Neural cell (in vitro differentiated cells): ENCODE measurements around the gene PCDHA1. TPM values are rescaled to one million over a fixed set of nuclear protein-coding genes. Genes with fewer than 3 reads are reported as not detected.

ENCODE experiments used
- H2AFZ ChIP-seq: fragments of 200-600, 300-800 bp; sonication (generic), shearing (Covaris generic); 2 replicates; pipeline ENCODE4 v1.6.0; 2014; ENCODE audit warnings: low read depth, mild to moderate bottlenecking, antibody characterized with exemption, low read length, moderate library complexity
- H3F3A ChIP-seq: fragments of 200-600 bp; shearing (Covaris generic); 2 replicates; pipeline ENCODE4 v1.6.1; 2016; ENCODE audit warnings: mild to moderate bottlenecking, moderate library complexity, mixed read lengths, antibody characterized with exemption, low read length; ENCODE audit not compliant: insufficient read depth, poor library complexity, severe bottlenecking
- H3K27ac ChIP-seq: fragments of 200-600, 300-800 bp; sonication (generic), shearing (Covaris generic); 2 replicates; pipeline ENCODE4 v1.5.1; 2014; ENCODE audit warnings: mild to moderate bottlenecking, low read length, moderate library complexity
- H3K27me3 ChIP-seq: fragments of 300-800, 200-600 bp; sonication (generic), shearing (Covaris generic); 2 replicates; pipeline ENCODE4 v1.6.0; 2014; ENCODE audit warnings: mild to moderate bottlenecking, low read depth, low read length, moderate library complexity; ENCODE audit not compliant: insufficient read depth
- H3K36me3 ChIP-seq: fragments of 300-800, 200-600 bp; sonication (generic), shearing (Covaris generic); 2 replicates; pipeline ENCODE4 v1.5.1; 2014; ENCODE audit warnings: mild to moderate bottlenecking, antibody characterized with exemption, low read length, moderate library complexity; ENCODE audit not compliant: insufficient read depth
- H3K4me2 ChIP-seq: fragments of 300-800, 200-600 bp; sonication (generic), shearing (Covaris generic); 2 replicates; pipeline ENCODE4 v1.6.0; 2014; ENCODE audit warnings: mild to moderate bottlenecking, low read length
- H3K4me3 ChIP-seq: fragments of 300-800, 200-600 bp; sonication (generic), shearing (Covaris generic); 2 replicates; pipeline ENCODE4 v1.5.1; 2014; ENCODE audit warnings: mild to moderate bottlenecking, low read length, moderate library complexity
- H3K79me2 ChIP-seq: fragments of 200-600 bp; shearing (Covaris generic); replicated peaks from 2 replicates; pipeline ENCODE4 v1.6.0; 2014; ENCODE audit warnings: mild to moderate bottlenecking, low read length, moderate library complexity; ENCODE audit not compliant: insufficient read depth
- H3K9ac ChIP-seq: fragments of 300-800, 200-600 bp; sonication (generic), shearing (Covaris generic); 2 replicates; pipeline ENCODE4 v1.6.1; 2016; ENCODE audit warnings: mild to moderate bottlenecking, low read length, mixed read lengths
- H3K9me2 ChIP-seq: fragments of 200-600 bp; shearing (Covaris generic); 2 replicates; pipeline ENCODE4 v1.6.1; 2016; ENCODE audit warnings: mild to moderate bottlenecking, low read length, mixed read lengths; ENCODE audit not compliant: insufficient read depth
- H3K9me3 ChIP-seq: fragments of 200-600, 300-800 bp; sonication (generic), shearing (Covaris generic); 2 replicates; pipeline ENCODE4 v1.6.1; 2016; ENCODE audit warnings: mild to moderate bottlenecking, mixed run types, low read length, moderate library complexity, mixed read lengths
- H4K20me1 ChIP-seq: fragments of 200-600 bp; shearing (Covaris generic); 2 replicates; pipeline ENCODE4 v1.6.1; 2016; ENCODE audit warnings: mild to moderate bottlenecking, mixed run types; ENCODE audit not compliant: insufficient read depth
- EP300 ChIP-seq: fragments of 450-650 bp; conservative IDR thresholded peaks from 2 replicates; pipeline ENCODE4 v1.6.1; 2014; ENCODE audit warnings: antibody characterized with exemption, mild to moderate bottlenecking, moderate library complexity; ENCODE audit not compliant: poor library complexity, severe bottlenecking
- EZH2 ChIP-seq: fragments of 200-600, 300-800 bp; shearing (Covaris generic), sonication (generic); IDR thresholded peaks from 2 replicates; pipeline ENCODE4 v1.6.1; 2014; ENCODE audit warnings: antibody characterized with exemption, low read length, borderline replicate concordance, mild to moderate bottlenecking; ENCODE audit not compliant: insufficient read depth, poor library complexity, severe bottlenecking
- MXI1 ChIP-seq: fragments of 450-650 bp; conservative IDR thresholded peaks from 2 replicates; pipeline ENCODE4 v1.6.1; 2014; ENCODE audit warnings: antibody characterized with exemption, mild to moderate bottlenecking; ENCODE audit not compliant: poor library complexity, severe bottlenecking
- POLR2AphosphoS5 ChIP-seq: IDR thresholded peaks from 2 replicates; pipeline ENCODE4 v1.6.1; 2012
- RAD21 ChIP-seq: fragments of 450-650 bp; conservative IDR thresholded peaks from 2 replicates; pipeline ENCODE4 v1.6.1; 2014; ENCODE audit warnings: antibody characterized with exemption, mild to moderate bottlenecking, moderate library complexity
- SMC3 ChIP-seq: fragments of 450-650 bp; conservative IDR thresholded peaks from 2 replicates; pipeline ENCODE4 v1.6.1; 2014; ENCODE audit warnings: antibody characterized with exemption, mild to moderate bottlenecking, moderate library complexity; ENCODE audit not compliant: poor library complexity
- TAF1 ChIP-seq: IDR thresholded peaks from 2 replicates; pipeline ENCODE4 v1.6.1; 2012; ENCODE audit warnings: low read depth
- polyA plus RNA-seq: library from polyadenylated mRNA; depleted of rRNA; stranded (reverse); fragments of >200 nt; gene quantifications from 2 replicates; pipeline ENCODE4 v1.2.3, GENCODE V29; 2014
- TF ChIP-seq, protein P1 (sequence below): fragments of 450-650 bp; IDR thresholded peaks from 2 replicates; pipeline ENCODE4 v1.5.1; 2014; ENCODE audit warnings: antibody characterized with exemption, mild to moderate bottlenecking, moderate library complexity; ENCODE audit not compliant: poor library complexity, severe bottlenecking
- TF ChIP-seq, protein P2 (sequence below): IDR thresholded peaks from 2 replicates; pipeline ENCODE4 v1.6.1; 2012; ENCODE audit warnings: borderline replicate concordance

The PCDHA1 gene
- polyA plus RNA-seq, 1 donor from 2014 or later, result 0.28 TPM

DNA sequence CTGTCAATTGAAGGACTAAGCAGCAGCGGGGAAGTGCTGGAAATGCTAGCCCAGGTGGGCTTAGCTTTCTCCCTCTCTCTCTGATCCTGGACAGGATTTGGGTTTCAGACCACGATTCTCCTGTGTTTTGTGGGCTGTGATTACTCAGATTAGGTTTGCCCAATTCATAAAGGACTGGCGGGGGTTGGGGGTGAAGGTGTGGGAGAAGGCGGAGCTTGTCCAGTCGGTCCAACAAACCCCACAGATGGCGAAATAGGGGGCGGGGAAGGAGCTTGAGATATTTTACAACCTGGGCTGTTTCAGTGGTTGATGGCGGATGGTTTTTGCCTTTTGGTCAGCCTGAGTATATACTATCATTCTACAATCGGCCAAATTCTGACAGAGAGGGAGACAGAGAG, 215.5 kb downstream of the PCDHA1 start:
- H3F3A ChIP-seq, result peaks cover 8% of the 10 kb centered on the region
- H3K27ac ChIP-seq, result peak overlapping the region; percentile 89
- peak overlapping the region; percentile 66 for H3K4me3 ChIP-seq
- peak overlapping the region; percentile 79 for H3K9ac ChIP-seq
- no peaks in the 10 kb centered on the region for H3K9me3 ChIP-seq
- no peaks in the 10 kb centered on the region for H3K9me2 ChIP-seq
- peaks cover 7% of the 10 kb centered on the region for H3K79me2 ChIP-seq
- TF ChIP-seq MXI1 (no peak), TAF1 (no peak), POLR2AphosphoS5 (peak; percentile 29), RAD21 (no peak), SMC3 (no peak), EZH2 (no peak), EP300 (no peak)
- TF ChIP-seq, protein P1, sequence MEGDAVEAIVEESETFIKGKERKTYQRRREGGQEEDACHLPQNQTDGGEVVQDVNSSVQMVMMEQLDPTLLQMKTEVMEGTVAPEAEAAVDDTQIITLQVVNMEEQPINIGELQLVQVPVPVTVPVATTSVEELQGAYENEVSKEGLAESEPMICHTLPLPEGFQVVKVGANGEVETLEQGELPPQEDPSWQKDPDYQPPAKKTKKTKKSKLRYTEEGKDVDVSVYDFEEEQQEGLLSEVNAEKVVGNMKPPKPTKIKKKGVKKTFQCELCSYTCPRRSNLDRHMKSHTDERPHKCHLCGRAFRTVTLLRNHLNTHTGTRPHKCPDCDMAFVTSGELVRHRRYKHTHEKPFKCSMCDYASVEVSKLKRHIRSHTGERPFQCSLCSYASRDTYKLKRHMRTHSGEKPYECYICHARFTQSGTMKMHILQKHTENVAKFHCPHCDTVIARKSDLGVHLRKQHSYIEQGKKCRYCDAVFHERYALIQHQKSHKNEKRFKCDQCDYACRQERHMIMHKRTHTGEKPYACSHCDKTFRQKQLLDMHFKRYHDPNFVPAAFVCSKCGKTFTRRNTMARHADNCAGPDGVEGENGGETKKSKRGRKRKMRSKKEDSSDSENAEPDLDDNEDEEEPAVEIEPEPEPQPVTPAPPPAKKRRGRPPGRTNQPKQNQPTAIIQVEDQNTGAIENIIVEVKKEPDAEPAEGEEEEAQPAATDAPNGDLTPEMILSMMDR, result no peak
- TF ChIP-seq, protein P2, sequence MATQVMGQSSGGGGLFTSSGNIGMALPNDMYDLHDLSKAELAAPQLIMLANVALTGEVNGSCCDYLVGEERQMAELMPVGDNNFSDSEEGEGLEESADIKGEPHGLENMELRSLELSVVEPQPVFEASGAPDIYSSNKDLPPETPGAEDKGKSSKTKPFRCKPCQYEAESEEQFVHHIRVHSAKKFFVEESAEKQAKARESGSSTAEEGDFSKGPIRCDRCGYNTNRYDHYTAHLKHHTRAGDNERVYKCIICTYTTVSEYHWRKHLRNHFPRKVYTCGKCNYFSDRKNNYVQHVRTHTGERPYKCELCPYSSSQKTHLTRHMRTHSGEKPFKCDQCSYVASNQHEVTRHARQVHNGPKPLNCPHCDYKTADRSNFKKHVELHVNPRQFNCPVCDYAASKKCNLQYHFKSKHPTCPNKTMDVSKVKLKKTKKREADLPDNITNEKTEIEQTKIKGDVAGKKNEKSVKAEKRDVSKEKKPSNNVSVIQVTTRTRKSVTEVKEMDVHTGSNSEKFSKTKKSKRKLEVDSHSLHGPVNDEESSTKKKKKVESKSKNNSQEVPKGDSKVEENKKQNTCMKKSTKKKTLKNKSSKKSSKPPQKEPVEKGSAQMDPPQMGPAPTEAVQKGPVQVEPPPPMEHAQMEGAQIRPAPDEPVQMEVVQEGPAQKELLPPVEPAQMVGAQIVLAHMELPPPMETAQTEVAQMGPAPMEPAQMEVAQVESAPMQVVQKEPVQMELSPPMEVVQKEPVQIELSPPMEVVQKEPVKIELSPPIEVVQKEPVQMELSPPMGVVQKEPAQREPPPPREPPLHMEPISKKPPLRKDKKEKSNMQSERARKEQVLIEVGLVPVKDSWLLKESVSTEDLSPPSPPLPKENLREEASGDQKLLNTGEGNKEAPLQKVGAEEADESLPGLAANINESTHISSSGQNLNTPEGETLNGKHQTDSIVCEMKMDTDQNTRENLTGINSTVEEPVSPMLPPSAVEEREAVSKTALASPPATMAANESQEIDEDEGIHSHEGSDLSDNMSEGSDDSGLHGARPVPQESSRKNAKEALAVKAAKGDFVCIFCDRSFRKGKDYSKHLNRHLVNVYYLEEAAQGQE, result peak; percentile 78
- peak overlapping the region; percentile 22 for H2AFZ ChIP-seq
- H4K20me1 ChIP-seq, result no peaks in the 10 kb centered on the region
- H3K27me3 ChIP-seq, result no peaks in the 10 kb centered on the region
- H3K4me2 ChIP-seq, result peak overlapping the region; percentile 77
- no peaks in the 10 kb centered on the region for H3K36me3 ChIP-seq

DNA sequence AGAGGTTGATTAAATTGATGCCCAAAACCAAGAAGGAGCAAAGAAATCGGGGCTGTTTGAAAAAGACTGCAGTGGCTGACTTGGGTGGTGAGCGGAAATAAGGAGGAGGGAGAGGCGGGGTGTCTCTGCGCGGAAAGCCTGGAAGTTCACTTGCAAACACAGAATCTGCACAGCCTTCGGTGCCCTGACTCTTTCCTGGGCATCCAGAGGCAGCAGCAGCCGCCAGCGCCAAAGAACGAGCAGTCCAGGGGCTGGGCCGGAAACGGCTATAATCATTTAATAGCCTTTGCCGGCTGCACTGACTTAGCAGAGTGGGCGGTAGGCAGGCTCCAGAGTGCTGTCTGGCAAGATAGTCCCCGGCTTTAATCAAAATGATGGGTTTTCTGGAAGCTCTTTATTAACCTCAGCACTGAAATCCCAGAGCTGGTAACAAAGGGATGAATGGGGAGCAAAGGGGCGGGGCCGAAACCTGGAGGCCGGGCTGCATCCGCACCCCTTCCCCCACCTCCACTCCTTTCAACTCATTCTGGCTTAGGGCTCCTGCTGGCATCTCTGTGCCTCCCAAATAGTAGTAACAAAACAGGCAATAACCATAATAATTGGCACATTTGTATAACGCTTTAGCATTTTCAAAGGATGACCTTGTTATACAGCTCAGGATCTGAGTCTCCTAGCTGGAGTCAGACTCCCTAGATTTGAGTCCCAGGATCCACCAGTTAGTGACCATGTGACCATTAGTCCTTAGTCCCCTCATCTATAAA, 216.1 kb downstream of the PCDHA1 start:
- no peaks in the 10 kb centered on the region for H3K9me3 ChIP-seq
- H3K36me3 ChIP-seq, result no peaks in the 10 kb centered on the region
- H3K79me2 ChIP-seq, result peaks cover 7% of the 10 kb centered on the region
- TF ChIP-seq POLR2AphosphoS5, result peak; percentile 29
- TF ChIP-seq, protein P1, result no peak
- no peaks in the 10 kb centered on the region for H3K9me2 ChIP-seq
- peaks cover 8% of the 10 kb centered on the region for H3F3A ChIP-seq
- peak overlapping the region; percentile 22 for H2AFZ ChIP-seq
- H3K4me2 ChIP-seq, result peak overlapping the region; percentile 77
- no peaks in the 10 kb centered on the region for H4K20me1 ChIP-seq
- H3K27ac ChIP-seq, result peak overlapping the region; percentile 89
- peak overlapping the region; percentile 79 for H3K9ac ChIP-seq
- peak overlapping the region; percentile 66 for H3K4me3 ChIP-seq
- H3K27me3 ChIP-seq, result no peaks in the 10 kb centered on the region
